ENCODE results near the gene DNAJC6. TPM values are rescaled to one million over a fixed set of nuclear protein-coding genes. Genes with fewer than 3 reads are reported as not detected.

Gene DNAJC6
- total and polyA plus RNA-seq, 2 of the 13 experiments (the other 11 are each of a cell fraction or from before 2014, with no cell fraction given) = 1.0 to 1.6 TPM

GRCh38 chr1:65420590-65421350 lies 111.4 kb downstream of the DNAJC6 start, which contains the start of the genes LEPR and LEPROT (continued):
- TF ChIP-seq FOXO4 (CRISPR knock-in tag; conservative IDR thresholded peaks at IDR 0.05) = no peak
- TF ChIP-seq SNAPC4 (CRISPR knock-in tag; IDR thresholded peaks at IDR 0.05) = no peak
- no peak; the same call in 1 of the 2 replicates for TF ChIP-seq ZNF776 (CRISPR knock-in tag; IDR thresholded peaks at IDR 0.05)
- TF ChIP-seq ZSCAN9 (CRISPR knock-in tag; IDR thresholded peaks at IDR 0.05; ENCODE audit: borderline replicate concordance) = 0 out of 2 replicates have a peak, but pooled peaks have one; percentile 77
- no peak for TF ChIP-seq ZNF570 (CRISPR knock-in tag; IDR thresholded peaks at IDR 0.05; ENCODE audit: borderline replicate concordance)
- no peak for TF ChIP-seq ZNF484 (CRISPR knock-in tag; IDR thresholded peaks at IDR 0.05; ENCODE audit: borderline replicate concordance, low read depth)
- TF ChIP-seq JUNB (CRISPR knock-in tag; IDR thresholded peaks at IDR 0.05; ENCODE audit: borderline replicate concordance) = no peak
- peak; percentile 63; the same call in 1 of the 2 replicates for TF ChIP-seq ZNF670 (CRISPR knock-in tag; IDR thresholded peaks at IDR 0.05; ENCODE audit: borderline replicate concordance)
- no peak for TF ChIP-seq ELF4 (CRISPR knock-in tag; IDR thresholded peaks at IDR 0.05; ENCODE audit: borderline replicate concordance)
- no peak for TF ChIP-seq ZNF432 (CRISPR knock-in tag; IDR thresholded peaks at IDR 0.05; ENCODE audit: borderline replicate concordance)
- TF ChIP-seq ZBTB20 (CRISPR knock-in tag; IDR thresholded peaks at IDR 0.05; ENCODE audit: borderline replicate concordance, low read depth) = peak; percentile 54; the same call in 1 of the 2 replicates
- TF ChIP-seq HIC2 (CRISPR knock-in tag; IDR thresholded peaks at IDR 0.05; ENCODE audit: low read depth) = peak; percentile 65; the same call in 1 of the 2 replicates
- TF ChIP-seq SP5 (CRISPR knock-in tag; IDR thresholded peaks at IDR 0.05; ENCODE audit: borderline replicate concordance, low read depth) = 0 out of 2 replicates have a peak, but pooled peaks have one; percentile 15
- no peak; the same call in 1 of the 2 replicates for TF ChIP-seq MEIS2 (CRISPR knock-in tag; IDR thresholded peaks at IDR 0.05)
- no peak for TF ChIP-seq ZBTB8A (CRISPR knock-in tag; IDR thresholded peaks at IDR 0.05; ENCODE audit: borderline replicate concordance, low read depth)
- 0 out of 2 replicates have a peak, but pooled peaks have one; percentile 57 for TF ChIP-seq ZBTB43 (CRISPR knock-in tag; conservative IDR thresholded peaks at IDR 0.05)
- no peak for TF ChIP-seq ISX (CRISPR knock-in tag; conservative IDR thresholded peaks at IDR 0.05)
- TF ChIP-seq NAIF1 (CRISPR knock-in tag; IDR thresholded peaks at IDR 0.05; ENCODE audit: borderline replicate concordance) = 0 out of 2 replicates have a peak, but pooled peaks have one; percentile 34
